Measurements from ENCODE around the gene NR1H4. TPM values are rescaled to one million over a fixed set of nuclear protein-coding genes. Genes with fewer than 3 reads are reported as not detected.
"Not testable (repeated sequence)": the region's sequence is repeated elsewhere in the genome, so short reads cannot be mapped to it uniquely, and the experiment has no call there.

The NR1H4 gene
- total RNA-seq, 1 experiment from 2014 or later = not detected

DNA sequence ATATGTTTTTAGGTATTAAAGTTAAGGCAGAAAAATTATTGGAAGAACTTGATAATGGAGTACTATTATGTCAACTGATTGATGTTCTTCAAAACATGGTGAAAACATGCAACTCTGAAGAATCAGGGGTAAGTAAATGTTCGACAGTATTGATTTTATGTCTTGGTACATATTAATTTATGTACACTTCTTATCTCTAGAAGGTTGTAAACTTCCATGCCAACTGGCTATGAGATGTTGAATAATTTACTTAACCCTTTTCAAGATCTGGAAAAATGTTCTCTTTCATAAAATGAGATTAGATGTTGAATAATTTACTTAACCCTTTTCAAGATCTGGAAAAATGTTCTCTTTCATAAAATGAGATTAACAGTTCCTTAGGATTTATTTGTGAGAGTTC, 128.0 kb downstream of the NR1H4 start (continued):
- TF ChIP-seq NFATC4 (CRISPR knock-in tag; IDR thresholded peaks at IDR 0.05) (no peak), ZNF396 (CRISPR knock-in tag; IDR thresholded peaks at IDR 0.05; ENCODE audit: borderline replicate concordance) (no peak), NR2C2 (CRISPR knock-in tag; IDR thresholded peaks at IDR 0.05) (no peak), KAT7 (CRISPR knock-in tag; IDR thresholded peaks at IDR 0.05; ENCODE audit: borderline replicate concordance) (no peak), JAZF1 (CRISPR knock-in tag; IDR thresholded peaks at IDR 0.05) (no peak), ZNF263 (CRISPR knock-in tag; IDR thresholded peaks at IDR 0.05; ENCODE audit: low read depth) (no peak), SMAD4 (CRISPR knock-in tag; IDR thresholded peaks at IDR 0.05) (no peak)
- TF ChIP-seq, protein P1, sequence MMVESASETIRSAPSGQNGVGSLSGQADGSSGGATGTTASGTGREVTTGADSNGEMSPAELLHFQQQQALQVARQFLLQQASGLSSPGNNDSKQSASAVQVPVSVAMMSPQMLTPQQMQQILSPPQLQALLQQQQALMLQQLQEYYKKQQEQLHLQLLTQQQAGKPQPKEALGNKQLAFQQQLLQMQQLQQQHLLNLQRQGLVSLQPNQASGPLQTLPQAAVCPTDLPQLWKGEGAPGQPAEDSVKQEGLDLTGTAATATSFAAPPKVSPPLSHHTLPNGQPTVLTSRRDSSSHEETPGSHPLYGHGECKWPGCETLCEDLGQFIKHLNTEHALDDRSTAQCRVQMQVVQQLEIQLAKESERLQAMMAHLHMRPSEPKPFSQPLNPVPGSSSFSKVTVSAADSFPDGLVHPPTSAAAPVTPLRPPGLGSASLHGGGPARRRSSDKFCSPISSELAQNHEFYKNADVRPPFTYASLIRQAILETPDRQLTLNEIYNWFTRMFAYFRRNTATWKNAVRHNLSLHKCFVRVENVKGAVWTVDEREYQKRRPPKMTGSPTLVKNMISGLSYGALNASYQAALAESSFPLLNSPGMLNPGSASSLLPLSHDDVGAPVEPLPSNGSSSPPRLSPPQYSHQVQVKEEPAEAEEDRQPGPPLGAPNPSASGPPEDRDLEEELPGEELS (CRISPR knock-in tag; IDR thresholded peaks at IDR 0.05) = no peak
- TF ChIP-seq, protein P2, sequence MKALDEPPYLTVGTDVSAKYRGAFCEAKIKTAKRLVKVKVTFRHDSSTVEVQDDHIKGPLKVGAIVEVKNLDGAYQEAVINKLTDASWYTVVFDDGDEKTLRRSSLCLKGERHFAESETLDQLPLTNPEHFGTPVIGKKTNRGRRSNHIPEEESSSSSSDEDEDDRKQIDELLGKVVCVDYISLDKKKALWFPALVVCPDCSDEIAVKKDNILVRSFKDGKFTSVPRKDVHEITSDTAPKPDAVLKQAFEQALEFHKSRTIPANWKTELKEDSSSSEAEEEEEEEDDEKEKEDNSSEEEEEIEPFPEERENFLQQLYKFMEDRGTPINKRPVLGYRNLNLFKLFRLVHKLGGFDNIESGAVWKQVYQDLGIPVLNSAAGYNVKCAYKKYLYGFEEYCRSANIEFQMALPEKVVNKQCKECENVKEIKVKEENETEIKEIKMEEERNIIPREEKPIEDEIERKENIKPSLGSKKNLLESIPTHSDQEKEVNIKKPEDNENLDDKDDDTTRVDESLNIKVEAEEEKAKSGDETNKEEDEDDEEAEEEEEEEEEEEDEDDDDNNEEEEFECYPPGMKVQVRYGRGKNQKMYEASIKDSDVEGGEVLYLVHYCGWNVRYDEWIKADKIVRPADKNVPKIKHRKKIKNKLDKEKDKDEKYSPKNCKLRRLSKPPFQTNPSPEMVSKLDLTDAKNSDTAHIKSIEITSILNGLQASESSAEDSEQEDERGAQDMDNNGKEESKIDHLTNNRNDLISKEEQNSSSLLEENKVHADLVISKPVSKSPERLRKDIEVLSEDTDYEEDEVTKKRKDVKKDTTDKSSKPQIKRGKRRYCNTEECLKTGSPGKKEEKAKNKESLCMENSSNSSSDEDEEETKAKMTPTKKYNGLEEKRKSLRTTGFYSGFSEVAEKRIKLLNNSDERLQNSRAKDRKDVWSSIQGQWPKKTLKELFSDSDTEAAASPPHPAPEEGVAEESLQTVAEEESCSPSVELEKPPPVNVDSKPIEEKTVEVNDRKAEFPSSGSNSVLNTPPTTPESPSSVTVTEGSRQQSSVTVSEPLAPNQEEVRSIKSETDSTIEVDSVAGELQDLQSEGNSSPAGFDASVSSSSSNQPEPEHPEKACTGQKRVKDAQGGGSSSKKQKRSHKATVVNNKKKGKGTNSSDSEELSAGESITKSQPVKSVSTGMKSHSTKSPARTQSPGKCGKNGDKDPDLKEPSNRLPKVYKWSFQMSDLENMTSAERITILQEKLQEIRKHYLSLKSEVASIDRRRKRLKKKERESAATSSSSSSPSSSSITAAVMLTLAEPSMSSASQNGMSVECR (CRISPR knock-in tag; IDR thresholded peaks at IDR 0.05; ENCODE audit: borderline replicate concordance) = no peak

DNA sequence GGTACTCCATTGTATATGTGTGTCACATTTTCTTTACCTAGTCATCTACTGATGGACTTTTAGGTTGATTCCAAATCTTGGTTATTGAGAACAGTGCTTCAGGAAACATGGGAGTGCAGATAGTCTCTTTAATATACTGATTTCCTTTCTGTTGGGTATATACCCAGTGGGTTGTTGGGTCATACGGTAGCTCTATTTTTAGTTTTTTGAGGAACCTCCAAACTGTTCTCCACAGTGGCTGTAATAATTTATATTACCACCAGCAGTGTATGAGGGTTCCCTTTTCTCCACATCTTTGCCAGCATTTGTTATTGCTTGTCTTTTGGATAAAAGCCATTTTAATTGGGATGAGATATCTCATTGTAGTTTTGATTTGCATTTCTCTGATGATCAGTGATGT, 129.3 kb downstream of the NR1H4 start:
- not testable (repeated sequence) for H3K36me3 Mint-ChIP-seq

GRCh38 chr12:100608776-100609175, 135.1 kb downstream of the NR1H4 start:
- POLR2A ChIA-PET = no interaction called here
- ATAC-seq (no peak), DNase-seq (ENCODE audit: low spot score) (no peak)
- Mint-ChIP-seq H3K27me3 (ENCODE audit: low read depth) (no peaks in the 10 kb centered on the region), H3K9me3 (no peaks in the 10 kb centered on the region), H3K27ac (no peak overlapping the region), H3K36me3 (peaks cover 22% of the 10 kb centered on the region), H3K4me1 (no peaks in the 10 kb centered on the region), H3K4me3 (no peak overlapping the region)
- CTCF ChIA-PET = interaction anchor here (1.5 kb wide), 1 partner anchor 63 kb away, joined by 6 read pairs; no protein-coding TSS in a partner anchor
- no peak for TF ChIP-seq TEAD4 (CRISPR knock-in tag; IDR thresholded peaks at IDR 0.05)
- TF ChIP-seq ESRRA (CRISPR knock-in tag; IDR thresholded peaks at IDR 0.05; ENCODE audit: borderline replicate concordance) = no peak
- no peak for TF ChIP-seq GABPB1 (CRISPR knock-in tag; IDR thresholded peaks at IDR 0.05)
- TF ChIP-seq ZNF138 (CRISPR knock-in tag; conservative IDR thresholded peaks at IDR 0.05) = no peak
- TF ChIP-seq, protein P3, sequence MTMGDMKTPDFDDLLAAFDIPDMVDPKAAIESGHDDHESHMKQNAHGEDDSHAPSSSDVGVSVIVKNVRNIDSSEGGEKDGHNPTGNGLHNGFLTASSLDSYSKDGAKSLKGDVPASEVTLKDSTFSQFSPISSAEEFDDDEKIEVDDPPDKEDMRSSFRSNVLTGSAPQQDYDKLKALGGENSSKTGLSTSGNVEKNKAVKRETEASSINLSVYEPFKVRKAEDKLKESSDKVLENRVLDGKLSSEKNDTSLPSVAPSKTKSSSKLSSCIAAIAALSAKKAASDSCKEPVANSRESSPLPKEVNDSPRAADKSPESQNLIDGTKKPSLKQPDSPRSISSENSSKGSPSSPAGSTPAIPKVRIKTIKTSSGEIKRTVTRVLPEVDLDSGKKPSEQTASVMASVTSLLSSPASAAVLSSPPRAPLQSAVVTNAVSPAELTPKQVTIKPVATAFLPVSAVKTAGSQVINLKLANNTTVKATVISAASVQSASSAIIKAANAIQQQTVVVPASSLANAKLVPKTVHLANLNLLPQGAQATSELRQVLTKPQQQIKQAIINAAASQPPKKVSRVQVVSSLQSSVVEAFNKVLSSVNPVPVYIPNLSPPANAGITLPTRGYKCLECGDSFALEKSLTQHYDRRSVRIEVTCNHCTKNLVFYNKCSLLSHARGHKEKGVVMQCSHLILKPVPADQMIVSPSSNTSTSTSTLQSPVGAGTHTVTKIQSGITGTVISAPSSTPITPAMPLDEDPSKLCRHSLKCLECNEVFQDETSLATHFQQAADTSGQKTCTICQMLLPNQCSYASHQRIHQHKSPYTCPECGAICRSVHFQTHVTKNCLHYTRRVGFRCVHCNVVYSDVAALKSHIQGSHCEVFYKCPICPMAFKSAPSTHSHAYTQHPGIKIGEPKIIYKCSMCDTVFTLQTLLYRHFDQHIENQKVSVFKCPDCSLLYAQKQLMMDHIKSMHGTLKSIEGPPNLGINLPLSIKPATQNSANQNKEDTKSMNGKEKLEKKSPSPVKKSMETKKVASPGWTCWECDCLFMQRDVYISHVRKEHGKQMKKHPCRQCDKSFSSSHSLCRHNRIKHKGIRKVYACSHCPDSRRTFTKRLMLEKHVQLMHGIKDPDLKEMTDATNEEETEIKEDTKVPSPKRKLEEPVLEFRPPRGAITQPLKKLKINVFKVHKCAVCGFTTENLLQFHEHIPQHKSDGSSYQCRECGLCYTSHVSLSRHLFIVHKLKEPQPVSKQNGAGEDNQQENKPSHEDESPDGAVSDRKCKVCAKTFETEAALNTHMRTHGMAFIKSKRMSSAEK (CRISPR knock-in tag; IDR thresholded peaks at IDR 0.05; ENCODE audit: borderline replicate concordance) = no peak
- no peak for TF ChIP-seq HMGA2 (CRISPR knock-in tag; IDR thresholded peaks at IDR 0.05)
- TF ChIP-seq, protein P4, sequence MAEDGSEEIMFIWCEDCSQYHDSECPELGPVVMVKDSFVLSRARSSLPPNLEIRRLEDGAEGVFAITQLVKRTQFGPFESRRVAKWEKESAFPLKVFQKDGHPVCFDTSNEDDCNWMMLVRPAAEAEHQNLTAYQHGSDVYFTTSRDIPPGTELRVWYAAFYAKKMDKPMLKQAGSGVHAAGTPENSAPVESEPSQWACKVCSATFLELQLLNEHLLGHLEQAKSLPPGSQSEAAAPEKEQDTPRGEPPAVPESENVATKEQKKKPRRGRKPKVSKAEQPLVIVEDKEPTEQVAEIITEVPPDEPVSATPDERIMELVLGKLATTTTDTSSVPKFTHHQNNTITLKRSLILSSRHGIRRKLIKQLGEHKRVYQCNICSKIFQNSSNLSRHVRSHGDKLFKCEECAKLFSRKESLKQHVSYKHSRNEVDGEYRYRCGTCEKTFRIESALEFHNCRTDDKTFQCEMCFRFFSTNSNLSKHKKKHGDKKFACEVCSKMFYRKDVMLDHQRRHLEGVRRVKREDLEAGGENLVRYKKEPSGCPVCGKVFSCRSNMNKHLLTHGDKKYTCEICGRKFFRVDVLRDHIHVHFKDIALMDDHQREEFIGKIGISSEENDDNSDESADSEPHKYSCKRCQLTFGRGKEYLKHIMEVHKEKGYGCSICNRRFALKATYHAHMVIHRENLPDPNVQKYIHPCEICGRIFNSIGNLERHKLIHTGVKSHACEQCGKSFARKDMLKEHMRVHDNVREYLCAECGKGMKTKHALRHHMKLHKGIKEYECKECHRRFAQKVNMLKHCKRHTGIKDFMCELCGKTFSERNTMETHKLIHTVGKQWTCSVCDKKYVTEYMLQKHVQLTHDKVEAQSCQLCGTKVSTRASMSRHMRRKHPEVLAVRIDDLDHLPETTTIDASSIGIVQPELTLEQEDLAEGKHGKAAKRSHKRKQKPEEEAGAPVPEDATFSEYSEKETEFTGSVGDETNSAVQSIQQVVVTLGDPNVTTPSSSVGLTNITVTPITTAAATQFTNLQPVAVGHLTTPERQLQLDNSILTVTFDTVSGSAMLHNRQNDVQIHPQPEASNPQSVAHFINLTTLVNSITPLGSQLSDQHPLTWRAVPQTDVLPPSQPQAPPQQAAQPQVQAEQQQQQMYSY (CRISPR knock-in tag; IDR thresholded peaks at IDR 0.05) = no peak
- no peak for TF ChIP-seq JUN (CRISPR knock-in tag; IDR thresholded peaks at IDR 0.05)
- no peak for TF ChIP-seq CREM (CRISPR knock-in tag; IDR thresholded peaks at IDR 0.05)

More for the DNA sequence above, 129.3 kb downstream of the NR1H4 start:
- H3K4me3 Mint-ChIP-seq; DNase-seq (ENCODE audit: low spot score); ATAC-seq; POLR2A ChIA-PET; H3K27me3 Mint-ChIP-seq (ENCODE audit: low read depth); H3K4me1 Mint-ChIP-seq; H3K9me3 Mint-ChIP-seq; H3K27ac Mint-ChIP-seq; CTCF ChIA-PET: not testable (repeated sequence)

Measured in WTC11 (cell line).